IMR-90 (cell line): ENCODE results near the gene PRDM15.

Source experiments
- CHD1 ChIP-seq: IDR thresholded peaks from 2 replicates; pipeline ENCODE4 v1.6.1; 2012; ENCODE audit warnings: low read depth, low read length, improper control_type of control experiment
- MAFK ChIP-seq: IDR thresholded peaks from 2 replicates; pipeline ENCODE4 v1.6.1; 2012; ENCODE audit warnings: low read depth, low read length, improper control_type of control experiment
- MAZ ChIP-seq: IDR thresholded peaks from 2 replicates; pipeline ENCODE4 v1.6.1; 2012; ENCODE audit warnings: low read depth, mild to moderate bottlenecking, low read length, improper control_type of control experiment, moderate library complexity, borderline replicate concordance
- NFE2L2 ChIP-seq: fragments of 150-350 bp; IDR thresholded peaks from 2 replicates; pipeline ENCODE4 v1.6.1; 2016; ENCODE audit warnings: low read depth, mild to moderate bottlenecking, low read length
- POLR2A ChIP-seq: IDR thresholded peaks from 2 replicates; pipeline ENCODE4 v1.6.1; 2012; ENCODE audit warnings: mild to moderate bottlenecking, low read depth, low read length
- RAD21 ChIP-seq: IDR thresholded peaks from 2 replicates; pipeline ENCODE4 v1.6.1; 2012; ENCODE audit warnings: low read length, improper control_type of control experiment
- RFX5 ChIP-seq: IDR thresholded peaks from 2 replicates; pipeline ENCODE4 v1.8.0; 2012; ENCODE audit warnings: low read depth, mild to moderate bottlenecking, low read length, moderate library complexity
- SMC3 ChIP-seq: fragments of 150-350 bp; IDR thresholded peaks from 2 replicates; pipeline ENCODE4 v1.6.1; 2016; ENCODE audit warnings: low read depth, mild to moderate bottlenecking, antibody characterized with exemption, low read length, moderate library complexity
- TF ChIP-seq, protein P1 (sequence below): conservative IDR thresholded peaks from 2 replicates; pipeline ENCODE4 v1.5.1; 2012; ENCODE audit warnings: mild to moderate bottlenecking, low read depth, low read length, improper control_type of control experiment
- TF ChIP-seq, protein P2 (sequence below): fragments of 150-350 bp; IDR thresholded peaks from 2 replicates; pipeline ENCODE4 v1.6.1; 2017; ENCODE audit warnings: mild to moderate bottlenecking, antibody characterized with exemption, low read length, low read depth
- TF ChIP-seq, protein P3 (sequence below): fragments of 150-350 bp; IDR thresholded peaks from 2 replicates; pipeline ENCODE4 v1.6.1; 2016; ENCODE audit warnings: low read depth, mild to moderate bottlenecking, low read length, moderate library complexity, borderline replicate concordance

DNA sequence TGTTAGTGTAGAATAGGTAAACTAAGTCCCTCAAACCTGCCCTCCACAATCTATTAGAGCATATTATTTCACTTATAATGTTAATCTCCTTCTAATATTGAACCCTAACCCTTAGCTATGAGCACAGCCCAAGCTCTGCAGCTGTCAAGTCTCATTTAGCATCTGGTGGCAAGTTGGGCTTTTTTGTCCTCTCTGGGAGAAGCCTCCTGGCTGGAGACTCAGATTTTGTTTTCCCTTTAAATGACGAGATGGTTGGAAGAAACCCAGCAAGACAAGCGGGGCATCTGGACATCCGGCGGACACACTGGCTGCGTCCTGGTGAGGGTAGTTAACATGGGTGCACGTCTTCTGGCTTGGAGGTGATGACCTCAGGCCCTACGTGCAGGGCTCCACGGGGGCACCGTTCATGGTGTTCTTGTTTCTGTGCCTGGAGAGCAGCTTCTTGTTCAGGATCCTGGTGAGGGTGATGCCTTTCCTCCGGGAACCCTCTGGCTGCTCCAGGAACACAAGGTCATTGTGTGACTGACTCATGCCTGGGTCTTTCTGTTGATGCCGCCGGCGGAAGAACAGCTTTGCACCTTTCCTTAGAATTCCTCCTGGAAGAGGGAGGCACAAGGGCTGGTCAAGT is 9.7 kb upstream of the PRDM15 start:
- TF ChIP-seq, protein P1, sequence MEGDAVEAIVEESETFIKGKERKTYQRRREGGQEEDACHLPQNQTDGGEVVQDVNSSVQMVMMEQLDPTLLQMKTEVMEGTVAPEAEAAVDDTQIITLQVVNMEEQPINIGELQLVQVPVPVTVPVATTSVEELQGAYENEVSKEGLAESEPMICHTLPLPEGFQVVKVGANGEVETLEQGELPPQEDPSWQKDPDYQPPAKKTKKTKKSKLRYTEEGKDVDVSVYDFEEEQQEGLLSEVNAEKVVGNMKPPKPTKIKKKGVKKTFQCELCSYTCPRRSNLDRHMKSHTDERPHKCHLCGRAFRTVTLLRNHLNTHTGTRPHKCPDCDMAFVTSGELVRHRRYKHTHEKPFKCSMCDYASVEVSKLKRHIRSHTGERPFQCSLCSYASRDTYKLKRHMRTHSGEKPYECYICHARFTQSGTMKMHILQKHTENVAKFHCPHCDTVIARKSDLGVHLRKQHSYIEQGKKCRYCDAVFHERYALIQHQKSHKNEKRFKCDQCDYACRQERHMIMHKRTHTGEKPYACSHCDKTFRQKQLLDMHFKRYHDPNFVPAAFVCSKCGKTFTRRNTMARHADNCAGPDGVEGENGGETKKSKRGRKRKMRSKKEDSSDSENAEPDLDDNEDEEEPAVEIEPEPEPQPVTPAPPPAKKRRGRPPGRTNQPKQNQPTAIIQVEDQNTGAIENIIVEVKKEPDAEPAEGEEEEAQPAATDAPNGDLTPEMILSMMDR, result no peak
- no peak for TF ChIP-seq RAD21
- TF ChIP-seq SMC3, result no peak
- TF ChIP-seq CHD1, result no peak
- TF ChIP-seq, protein P2, sequence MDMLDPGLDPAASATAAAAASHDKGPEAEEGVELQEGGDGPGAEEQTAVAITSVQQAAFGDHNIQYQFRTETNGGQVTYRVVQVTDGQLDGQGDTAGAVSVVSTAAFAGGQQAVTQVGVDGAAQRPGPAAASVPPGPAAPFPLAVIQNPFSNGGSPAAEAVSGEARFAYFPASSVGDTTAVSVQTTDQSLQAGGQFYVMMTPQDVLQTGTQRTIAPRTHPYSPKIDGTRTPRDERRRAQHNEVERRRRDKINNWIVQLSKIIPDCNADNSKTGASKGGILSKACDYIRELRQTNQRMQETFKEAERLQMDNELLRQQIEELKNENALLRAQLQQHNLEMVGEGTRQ, result no peak
- TF ChIP-seq, protein P3, sequence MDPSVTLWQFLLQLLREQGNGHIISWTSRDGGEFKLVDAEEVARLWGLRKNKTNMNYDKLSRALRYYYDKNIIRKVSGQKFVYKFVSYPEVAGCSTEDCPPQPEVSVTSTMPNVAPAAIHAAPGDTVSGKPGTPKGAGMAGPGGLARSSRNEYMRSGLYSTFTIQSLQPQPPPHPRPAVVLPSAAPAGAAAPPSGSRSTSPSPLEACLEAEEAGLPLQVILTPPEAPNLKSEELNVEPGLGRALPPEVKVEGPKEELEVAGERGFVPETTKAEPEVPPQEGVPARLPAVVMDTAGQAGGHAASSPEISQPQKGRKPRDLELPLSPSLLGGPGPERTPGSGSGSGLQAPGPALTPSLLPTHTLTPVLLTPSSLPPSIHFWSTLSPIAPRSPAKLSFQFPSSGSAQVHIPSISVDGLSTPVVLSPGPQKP, result no peak
- no peak for TF ChIP-seq POLR2A
- no peak for TF ChIP-seq NFE2L2
- no peak for TF ChIP-seq MAZ
- no peak for TF ChIP-seq MAFK
- no peak for TF ChIP-seq RFX5
